Activated CD4-positive, alpha-beta T cell treated with anti-CD3 and anti-CD28 coated beads, Interleukin-2, amount 50 U/mL, for 16 hours (primary cell): Measurements from ENCODE around the gene MRGPRE.

ENCODE experiments used
- DNase-seq: peaks from one replicate; pipeline ENCODE4 v3.0.0-alpha.2; 2020

MRGPRE gene

DNA sequence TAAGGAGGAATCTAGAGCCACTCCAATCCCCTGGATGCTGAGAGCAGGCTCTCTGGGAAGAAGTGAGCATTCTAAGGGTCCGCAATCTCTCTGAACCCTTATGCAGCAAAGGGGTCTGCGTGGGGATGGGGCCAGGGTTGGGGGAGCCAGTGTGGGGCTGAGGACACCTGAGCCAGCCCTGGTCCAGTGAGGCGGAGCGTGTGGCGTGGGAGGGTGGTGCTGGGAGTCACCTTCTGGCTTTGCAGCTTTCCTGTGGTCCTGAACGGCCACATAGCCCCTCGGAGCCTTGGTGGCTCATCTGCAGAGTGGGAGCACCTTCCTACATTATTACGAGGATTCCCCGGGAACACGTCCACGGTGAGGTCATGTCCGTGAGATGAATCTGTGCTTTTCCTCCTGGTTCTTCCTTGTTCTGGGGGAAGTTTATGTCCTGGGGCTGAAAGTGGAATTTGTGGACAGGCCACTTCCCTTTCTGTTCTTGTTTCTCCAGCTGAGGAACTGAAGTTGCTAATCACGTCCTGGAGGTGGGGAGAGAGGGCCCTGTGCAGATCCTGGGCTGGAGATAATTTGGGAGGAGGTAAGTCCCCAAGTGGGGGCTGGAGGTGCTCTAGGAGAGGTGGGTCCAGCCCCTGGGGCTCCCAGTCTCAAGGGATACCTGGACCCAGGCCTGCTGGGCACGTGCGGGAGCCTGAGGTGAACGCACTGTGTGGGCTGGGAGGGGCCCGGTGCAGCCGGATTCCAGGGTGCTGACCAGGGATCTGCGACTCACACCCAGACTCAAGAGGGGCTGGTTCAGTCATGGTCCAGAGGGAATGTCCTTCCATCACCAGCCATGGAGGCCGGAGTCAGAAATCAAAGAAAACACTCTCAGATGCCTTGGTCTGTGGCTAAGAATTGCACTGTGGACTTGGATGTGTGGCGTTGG is 6.1 kb downstream of the MRGPRE start:
- DNase-seq = no peak

DNA sequence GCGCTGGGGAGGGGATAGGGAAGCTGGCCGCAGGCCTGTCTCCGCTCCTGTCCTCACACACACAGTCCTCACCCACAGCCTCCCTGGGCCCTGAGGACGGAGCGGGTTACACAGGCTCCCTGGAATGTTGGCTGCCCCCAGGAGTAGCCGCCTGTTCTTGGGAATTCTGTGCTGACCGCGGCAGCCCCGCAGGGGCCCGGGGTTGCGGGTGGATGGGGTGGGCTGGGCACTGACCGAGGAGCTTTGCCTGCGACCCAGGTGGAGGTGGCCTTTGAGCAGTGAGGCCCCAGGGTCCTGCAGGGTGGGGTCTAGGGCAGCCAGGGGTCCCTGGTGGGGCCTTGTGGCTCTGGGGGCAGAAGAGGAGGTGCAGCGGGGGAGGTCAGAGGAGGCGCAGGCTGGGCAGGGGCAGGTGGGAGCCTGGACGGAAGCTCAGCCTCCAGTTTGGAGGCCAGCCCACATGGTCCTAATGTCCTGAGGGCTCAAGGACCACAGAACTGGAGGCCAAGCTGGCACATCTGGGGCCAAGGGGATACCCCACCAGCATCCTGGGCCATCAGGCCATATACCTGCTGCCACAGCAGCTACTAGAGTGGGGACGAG is 7.0 kb downstream of the MRGPRE start:
- no peak for DNase-seq

GRCh38 chr11:3224401-3225057 is 7.7 kb downstream of the MRGPRE start:
- no peak for DNase-seq

GRCh38 chr11:3223932-3224381 is 8.3 kb downstream of the MRGPRE start:
- no peak for DNase-seq

- no peak for DNase-seq
These were observed 9.0 kb downstream of the MRGPRE start for GRCh38 chr11:3222941-3223915.

DNA sequence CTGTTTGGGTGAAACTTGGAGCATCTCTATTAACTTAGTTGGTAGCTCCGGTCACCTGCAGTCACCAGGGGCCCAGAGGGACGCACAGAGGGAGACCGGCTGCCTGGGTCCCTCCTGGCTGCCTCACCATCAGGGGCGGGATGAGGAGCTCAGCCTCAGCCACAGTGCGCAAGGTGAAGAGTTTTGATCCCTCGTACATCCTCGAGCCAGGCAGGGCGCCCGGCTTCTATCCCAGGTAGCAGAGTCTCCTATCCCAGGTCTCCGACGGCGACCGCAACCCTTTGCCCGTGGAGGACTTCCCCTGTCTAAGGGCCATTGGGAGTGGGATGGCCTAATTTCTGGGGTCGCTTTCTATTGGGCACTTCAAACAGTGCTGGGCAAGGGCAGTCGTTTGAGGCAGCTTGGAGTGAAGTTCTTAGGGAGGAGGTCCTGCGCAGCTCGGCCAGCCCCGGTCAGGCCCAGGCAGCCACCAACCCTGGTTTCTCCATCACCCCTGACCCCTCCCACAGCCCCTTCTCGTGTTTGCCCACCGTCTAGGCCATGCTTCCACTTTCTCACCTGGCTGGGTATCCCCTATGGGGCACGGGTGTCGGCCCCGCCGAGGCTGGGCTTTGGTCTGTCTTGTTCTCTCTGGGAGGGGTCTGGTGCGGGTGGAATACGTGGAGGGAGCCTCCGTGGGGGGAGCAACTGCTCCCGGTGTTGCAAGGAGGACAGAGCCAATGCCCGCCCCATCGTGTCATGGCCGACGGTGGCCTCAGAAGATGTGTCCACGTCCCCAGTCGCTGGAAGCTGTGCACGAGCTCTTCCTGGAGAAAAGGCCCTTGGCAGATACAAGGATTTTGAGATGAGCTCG is 10.0 kb downstream of the MRGPRE start:
- no peak for DNase-seq

GRCh38 chr11:3221408-3222002 is 10.7 kb downstream of the MRGPRE start:
- DNase-seq = no peak

- no peak for DNase-seq
These were observed 11.5 kb downstream of the MRGPRE start for GRCh38 chr11:3220521-3221407.

GRCh38 chr11:3220101-3220500 is 12.1 kb downstream of the MRGPRE start:
- DNase-seq = no peak

DNA sequence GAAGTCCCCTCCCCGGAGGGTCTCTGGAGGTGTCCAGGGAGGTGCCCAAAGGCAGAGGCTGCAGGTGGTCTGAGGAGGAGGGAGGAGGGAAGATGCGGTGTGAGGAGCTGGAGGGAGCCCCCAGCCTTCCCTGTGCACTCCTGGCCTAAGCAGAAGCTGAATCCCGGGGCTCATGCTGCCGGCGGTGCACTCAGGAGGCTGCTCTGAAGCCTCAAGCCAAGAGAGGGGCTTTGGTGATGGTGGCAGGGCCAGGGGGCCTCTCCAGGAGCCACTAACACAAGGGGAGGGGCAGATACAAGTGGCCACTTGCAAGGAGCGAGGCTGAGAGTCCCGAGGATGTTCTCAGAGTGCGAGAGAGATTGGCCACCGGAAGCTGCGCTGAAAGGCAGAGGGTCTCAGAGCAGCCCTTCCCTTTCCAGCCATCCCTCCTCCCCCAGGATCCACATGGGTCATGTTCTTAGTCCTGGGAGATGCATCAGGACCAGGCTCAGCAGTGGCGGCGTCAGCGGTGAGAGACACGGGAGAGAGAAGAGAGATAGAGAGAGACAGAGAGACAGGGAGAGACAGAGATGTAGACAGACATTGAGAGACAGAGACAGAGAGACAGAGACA is 12.8 kb downstream of the MRGPRE start:
- no peak for DNase-seq

DNA sequence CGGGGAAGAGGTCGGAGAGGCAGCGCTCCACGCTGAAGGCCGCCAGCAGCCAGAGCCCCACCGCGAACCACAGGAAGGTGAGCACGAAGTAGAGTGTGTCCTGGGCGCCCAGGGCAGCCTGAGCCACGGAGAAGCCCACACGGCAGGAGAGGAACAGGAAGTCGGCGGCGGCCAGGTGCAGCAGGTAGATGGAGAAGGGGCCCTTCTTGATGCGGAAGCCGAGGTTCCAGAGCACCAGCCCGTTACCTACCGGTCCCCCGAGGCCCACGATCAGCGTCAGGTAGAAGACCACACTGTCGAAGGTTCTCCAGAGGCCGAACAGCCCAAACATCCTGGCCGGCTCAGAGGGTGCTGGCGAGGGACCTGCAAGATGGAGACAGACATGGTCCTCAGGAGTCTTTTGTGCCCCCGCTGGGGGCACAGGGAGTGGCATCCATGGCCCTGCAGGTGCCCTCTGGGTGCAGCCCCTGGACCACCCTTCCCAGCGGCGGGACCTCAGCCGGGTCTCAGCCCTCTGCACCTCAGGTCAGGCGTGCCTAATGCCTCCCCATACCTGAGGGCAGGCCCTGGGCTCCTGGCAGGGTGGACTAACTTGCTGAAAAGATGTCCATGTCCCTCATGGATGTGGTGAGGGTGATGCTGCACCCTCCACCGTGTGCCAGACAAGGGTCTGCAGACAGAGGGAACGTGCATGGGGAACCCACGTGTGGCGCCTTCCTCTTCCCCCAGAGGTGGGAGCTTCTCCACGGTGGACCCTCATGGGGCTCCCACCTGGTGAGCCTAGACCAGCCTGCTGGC is 13.5 kb downstream of the MRGPRE start, which contains the start of gene MRGPRG:
Gene MRGPRG (minus strand): TSS at position 331 of the 798 bp plus-strand sequence. CDS start 0 bp downstream, at position 331.
- DNase-seq = no peak

- no peak for DNase-seq
These were observed 14.3 kb downstream of the MRGPRE start for GRCh38 chr11:3217818-3218482.

DNA sequence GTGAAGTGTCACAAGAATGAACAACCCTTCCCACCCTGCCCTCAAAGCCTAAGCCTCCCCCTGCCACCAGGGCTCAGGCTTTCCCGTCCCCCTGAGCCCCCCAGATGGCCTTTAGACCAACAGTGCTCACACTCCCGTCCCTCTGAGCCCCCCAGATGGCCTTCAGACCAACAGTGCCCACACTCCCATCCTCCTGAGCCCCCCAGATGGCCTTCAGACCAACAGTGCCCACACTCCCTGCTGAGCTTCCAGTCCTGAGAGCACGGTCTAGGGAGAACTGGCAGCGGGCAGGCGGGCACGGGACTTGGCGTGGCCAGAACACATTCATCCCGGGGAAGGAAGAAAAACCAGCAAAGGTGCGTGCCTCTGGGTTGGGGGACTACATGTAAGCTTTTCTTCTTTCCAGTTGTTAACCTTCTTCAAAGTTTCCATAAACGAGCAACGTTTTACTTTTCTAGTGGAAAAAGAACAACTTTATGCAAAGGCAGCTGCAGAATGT is 16.1 kb downstream of the MRGPRE start:
- no peak for DNase-seq

DNA sequence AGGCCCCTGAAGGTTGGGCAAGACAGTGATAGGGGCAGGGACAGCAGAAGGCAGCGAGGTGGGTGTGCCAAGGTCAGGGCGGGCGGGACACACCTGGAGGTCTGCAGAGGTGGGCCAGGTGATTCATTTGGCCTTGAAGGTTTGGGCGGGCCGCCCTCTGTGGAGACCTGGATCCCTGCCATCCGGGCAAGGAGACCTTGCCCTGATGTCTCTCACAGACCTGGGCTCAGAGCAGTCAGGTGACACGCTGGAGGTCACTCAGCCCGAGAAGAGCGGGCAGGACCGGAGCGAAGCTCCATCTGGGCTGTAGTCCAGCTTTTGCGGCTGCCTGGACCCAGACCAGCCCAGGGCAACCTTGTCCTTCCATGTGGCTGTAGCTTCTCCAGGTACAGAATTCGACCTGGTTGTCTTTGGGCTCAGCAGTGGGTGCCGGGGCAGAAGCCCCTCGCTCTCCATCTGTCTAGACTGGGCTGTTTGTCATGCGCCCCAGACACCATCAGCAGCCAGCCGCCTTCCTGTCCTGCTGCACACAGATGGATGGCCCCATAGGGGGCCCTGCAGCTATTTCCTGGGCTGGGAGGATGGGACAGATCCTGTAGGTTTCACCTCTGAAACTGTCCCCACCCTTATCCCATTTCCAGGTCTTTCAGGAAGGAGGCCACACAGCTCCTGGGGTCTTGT is 16.7 kb downstream of the MRGPRE start:
- DNase-seq = no peak

DNA sequence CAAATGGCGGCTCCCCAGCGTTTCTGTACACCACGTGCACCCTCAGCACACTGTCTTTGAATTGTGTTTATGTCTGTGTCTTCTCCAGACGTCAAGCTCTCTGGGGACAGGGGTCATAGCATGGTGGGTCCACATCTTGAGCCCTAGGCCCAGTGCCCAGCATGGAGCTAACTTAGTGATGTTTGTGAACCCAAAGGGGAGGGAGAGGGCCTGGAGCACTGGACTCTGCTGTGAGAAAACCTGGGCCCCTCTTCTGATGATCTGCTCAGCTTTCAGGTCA is 17.9 kb downstream of the MRGPRE start:
- DNase-seq = no peak

DNA sequence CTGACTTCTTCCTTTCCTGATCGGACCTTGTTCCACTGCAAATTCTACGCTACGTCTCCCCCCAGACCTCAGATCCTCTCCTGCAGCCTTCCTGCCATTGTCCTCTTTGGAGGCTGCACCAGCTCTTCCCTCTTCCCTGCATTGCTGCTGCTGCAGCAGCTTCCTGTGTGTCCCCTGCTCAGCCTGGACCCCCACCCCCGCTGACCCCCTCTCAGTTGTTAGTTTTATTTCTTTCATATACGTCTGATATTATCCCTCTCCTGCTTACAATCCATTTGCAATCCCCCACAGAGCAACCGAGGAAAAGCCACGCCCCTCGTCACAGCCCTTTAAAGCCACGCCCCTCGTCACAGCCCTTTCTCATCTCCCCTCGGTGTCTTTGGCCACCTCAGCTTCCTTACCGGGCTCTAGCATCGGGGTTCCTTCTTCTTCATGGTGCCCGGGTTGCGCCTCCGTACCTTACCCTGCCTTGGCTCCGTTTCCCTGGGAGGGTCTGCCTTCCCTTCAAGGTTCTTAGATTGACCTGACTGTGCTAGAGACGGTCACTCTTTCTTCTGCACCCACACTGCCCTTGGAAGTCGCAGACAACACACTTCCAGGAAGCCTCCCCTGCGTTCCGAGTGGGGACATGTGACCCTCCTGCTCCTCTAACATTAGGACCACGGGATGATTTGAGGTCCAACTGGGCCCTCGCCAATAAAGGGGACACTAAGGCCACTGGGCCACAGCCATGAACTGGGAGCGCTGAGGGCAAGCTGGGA is 18.4 kb downstream of the MRGPRE start:
- no peak for DNase-seq

DNA sequence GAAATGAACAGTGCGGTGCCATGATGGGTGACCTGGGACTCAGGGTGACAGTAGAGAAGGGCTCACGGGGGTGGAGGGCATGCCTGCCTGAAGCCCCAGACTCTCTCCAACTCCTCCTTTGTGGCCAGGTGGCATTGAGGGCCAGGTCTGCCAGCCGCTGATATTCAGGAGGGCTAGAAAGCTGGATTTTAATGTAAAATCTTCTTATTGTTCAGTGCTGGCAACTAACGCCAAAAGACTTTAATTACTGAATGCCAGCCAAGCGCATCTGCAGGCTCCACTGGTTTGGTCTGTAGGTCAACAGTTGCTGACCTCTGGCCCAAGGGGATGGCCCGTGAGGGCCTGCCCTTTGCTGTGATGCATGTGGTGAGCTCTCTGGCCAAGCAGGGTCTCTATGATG is 23.9 kb downstream of the MRGPRE start:
- no peak for DNase-seq
